Testis (tissue), 3 donors: Measurements from ENCODE around the gene GCFC2. TPM values are rescaled to one million over a fixed set of nuclear protein-coding genes. Genes with fewer than 3 reads are reported as not detected.
"Not testable (repeated sequence)": the region's sequence is repeated elsewhere in the genome, so short reads cannot be mapped to it uniquely, and the experiment has no call there.

ENCODE experiments used
- DNase-seq: peaks from one replicate; pipeline ENCODE4 v3.0.0-alpha.2; 2019
- H3K27ac ChIP-seq, 2 donors: fragments of 200-600 bp; sonication (generic); one replicate each; pipeline ENCODE4 v1.5.1; 2019
- H3K27me3 ChIP-seq: fragments of 200-600 bp; sonication (generic); one replicate; pipeline ENCODE4 v1.5.1; 2019
- H3K36me3 ChIP-seq: fragments of 200-600 bp; sonication (generic); one replicate; pipeline ENCODE4 v1.5.1; 2017; ENCODE audit warnings: low read depth; ENCODE audit errors: missing control alignments
- H3K4me1 ChIP-seq: fragments of 200-600 bp; sonication (generic); one replicate; pipeline ENCODE4 v1.5.1; 2019
- H3K4me3 ChIP-seq, 2 donors: fragments of 200-600 bp; sonication (generic); one replicate each; pipeline ENCODE4 v1.5.1; 2017 to 2019
- H3K9me3 ChIP-seq: fragments of 200-600 bp; sonication (generic); one replicate; pipeline ENCODE4 v1.5.1; 2017
- POLR2A ChIP-seq: fragments of 450-650 bp; IDR thresholded peaks from one replicate; pipeline ENCODE4 v1.6.1; 2017; ENCODE audit warnings: antibody characterized with exemption, mild to moderate bottlenecking, moderate library complexity
- WGBS, 2 donors: methylation state at CpG; one replicate each; pipeline ENCODE4 v1.1.5; 2018; 5-methylcytosine and 5-hydroxymethylcytosine counted together
- intact Hi-C: fragments of 100-400 bp; cut with DNase I; formaldehyde crosslinking; loops from one replicate; pipeline ENCODE4 v1.15.1; 2023; ENCODE audit warnings: low total_unique reads
- polyA plus RNA-seq: library from polyadenylated mRNA; stranded (reverse); fragments of 350-450 nt; fragmentation: Illumina TruSeq; extraction: RNeasy Lipid Tissue Mini Kit (QIAGEN cat#74804); gene quantifications from one replicate; pipeline ENCODE4 v1.2.3, GENCODE V29; 2014; ENCODE audit warnings: low read depth, low replicate concordance; ENCODE audit not compliant: insufficient read depth
- total RNA-seq, 2 donors: library from RNA; depleted of rRNA; stranded (reverse); fragments of >200 nt; gene quantifications; one replicate each; pipeline ENCODE4 v1.2.3, GENCODE V29; 2016
- TF ChIP-seq, protein P1 (sequence below), 3 experiments: fragments of 450-650 bp in 2 of 3; fragments of 200-600 bp in 1 of 3; sonication (generic) in 1 of 3; IDR thresholded peaks; one replicate each; pipeline ENCODE4 v1.5.1; 2016 to 2019; ENCODE audit warnings: antibody characterized with exemption in 3 of 3, mild to moderate bottlenecking in 2 of 3, moderate library complexity in 1 of 3

The GCFC2 gene
- total and polyA plus RNA-seq, 3 donors from 2014 or later: 19.2 to 40.4 (median 33.0) TPM

DNA sequence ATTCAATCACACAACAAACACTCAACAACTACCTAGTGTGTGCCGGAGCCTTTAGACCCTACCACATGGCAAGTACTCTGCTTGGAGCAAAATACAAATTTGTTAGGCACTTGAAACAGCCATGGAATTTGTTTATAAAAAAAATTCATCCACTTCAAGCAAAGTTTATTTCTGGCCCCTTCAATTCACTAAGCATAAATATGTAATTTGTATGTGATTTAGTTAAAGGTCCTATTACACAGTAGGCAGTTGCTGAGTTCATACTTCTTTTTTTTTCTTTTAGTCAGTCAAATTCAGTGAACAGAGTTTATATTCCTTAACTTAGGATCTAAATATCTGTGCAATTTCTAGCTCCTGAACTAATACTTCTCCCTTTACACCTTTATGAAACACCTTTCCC, 22.5 kb downstream of the GCFC2 start:
- Histone ChIP-seq H3K4me3 (no peak overlapping the region), H3K36me3 (no peaks in the 10 kb centered on the region), H3K27ac (no peak overlapping the region), H3K4me1 (no peaks in the 10 kb centered on the region), H3K9me3 (no peaks in the 10 kb centered on the region), H3K27me3 (no peaks in the 10 kb centered on the region)
- intact Hi-C loops: no loop called here
- DNase-seq: no peak
- TF ChIP-seq, protein P1, sequence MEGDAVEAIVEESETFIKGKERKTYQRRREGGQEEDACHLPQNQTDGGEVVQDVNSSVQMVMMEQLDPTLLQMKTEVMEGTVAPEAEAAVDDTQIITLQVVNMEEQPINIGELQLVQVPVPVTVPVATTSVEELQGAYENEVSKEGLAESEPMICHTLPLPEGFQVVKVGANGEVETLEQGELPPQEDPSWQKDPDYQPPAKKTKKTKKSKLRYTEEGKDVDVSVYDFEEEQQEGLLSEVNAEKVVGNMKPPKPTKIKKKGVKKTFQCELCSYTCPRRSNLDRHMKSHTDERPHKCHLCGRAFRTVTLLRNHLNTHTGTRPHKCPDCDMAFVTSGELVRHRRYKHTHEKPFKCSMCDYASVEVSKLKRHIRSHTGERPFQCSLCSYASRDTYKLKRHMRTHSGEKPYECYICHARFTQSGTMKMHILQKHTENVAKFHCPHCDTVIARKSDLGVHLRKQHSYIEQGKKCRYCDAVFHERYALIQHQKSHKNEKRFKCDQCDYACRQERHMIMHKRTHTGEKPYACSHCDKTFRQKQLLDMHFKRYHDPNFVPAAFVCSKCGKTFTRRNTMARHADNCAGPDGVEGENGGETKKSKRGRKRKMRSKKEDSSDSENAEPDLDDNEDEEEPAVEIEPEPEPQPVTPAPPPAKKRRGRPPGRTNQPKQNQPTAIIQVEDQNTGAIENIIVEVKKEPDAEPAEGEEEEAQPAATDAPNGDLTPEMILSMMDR (IDR thresholded peaks at IDR 0.05): no peak
- no peak for TF ChIP-seq POLR2A
- WGBS, 2 donors: 86 to 94% methylated on average over 1 of the region's 1 CpG

DNA sequence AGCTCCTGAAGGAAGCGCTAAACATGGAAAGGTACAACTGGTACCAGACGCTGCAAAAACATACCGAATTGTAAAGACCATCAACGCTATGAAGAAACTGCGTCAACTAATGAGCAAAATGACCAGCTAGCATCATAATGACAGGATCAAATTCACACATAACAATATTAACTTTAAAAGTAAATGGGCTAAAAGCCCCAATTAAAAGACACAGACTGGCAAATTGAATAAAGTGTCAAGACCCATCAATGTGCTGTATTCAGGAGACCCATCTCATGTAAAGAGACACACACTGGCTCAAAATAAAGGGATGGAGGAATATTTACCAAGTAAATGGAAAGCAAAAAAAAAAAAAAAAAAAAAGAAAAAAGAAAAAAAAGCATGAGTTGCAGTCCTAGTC, 27.3 kb downstream of the GCFC2 start:
- H3K27ac ChIP-seq, DNase-seq, H3K4me1 ChIP-seq, H3K4me3 ChIP-seq, intact Hi-C loops, H3K36me3 ChIP-seq, H3K27me3 ChIP-seq, H3K9me3 ChIP-seq: not testable (repeated sequence)
- WGBS, 2 donors: 89 to 96% methylated on average over 5 of the region's 5 CpGs

DNA sequence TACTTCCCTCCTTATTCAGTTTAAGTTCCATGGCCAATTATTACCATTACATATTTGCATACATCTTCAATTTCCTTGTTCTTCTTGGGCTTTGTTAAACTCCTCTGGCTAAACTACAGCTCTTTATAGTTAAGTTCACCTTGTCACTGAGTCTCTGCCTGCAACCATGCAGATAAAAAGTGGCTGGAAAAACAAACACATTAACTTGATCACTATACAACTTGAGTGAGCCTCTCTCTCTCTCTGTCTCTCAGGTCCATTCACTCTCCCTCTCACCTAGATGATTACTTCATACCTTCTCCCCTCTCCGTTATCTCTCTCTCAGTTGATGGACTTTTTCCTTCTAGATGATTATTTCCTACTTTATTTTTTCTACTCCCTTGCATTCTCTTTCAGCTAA, 30.3 kb downstream of the GCFC2 start:
- Histone ChIP-seq H3K4me3 (no peak overlapping the region), H3K9me3 (no peaks in the 10 kb centered on the region), H3K36me3 (no peaks in the 10 kb centered on the region), H3K4me1 (no peaks in the 10 kb centered on the region), H3K27me3 (no peaks in the 10 kb centered on the region), H3K27ac (no peak overlapping the region)
- WGBS, 2 donors: 88 to 100% methylated on average over 1 of the region's 1 CpG
- intact Hi-C loops: no loop called here
- TF ChIP-seq, protein P1 (IDR thresholded peaks at IDR 0.05): no peak
- TF ChIP-seq POLR2A: no peak
- no peak for DNase-seq

DNA sequence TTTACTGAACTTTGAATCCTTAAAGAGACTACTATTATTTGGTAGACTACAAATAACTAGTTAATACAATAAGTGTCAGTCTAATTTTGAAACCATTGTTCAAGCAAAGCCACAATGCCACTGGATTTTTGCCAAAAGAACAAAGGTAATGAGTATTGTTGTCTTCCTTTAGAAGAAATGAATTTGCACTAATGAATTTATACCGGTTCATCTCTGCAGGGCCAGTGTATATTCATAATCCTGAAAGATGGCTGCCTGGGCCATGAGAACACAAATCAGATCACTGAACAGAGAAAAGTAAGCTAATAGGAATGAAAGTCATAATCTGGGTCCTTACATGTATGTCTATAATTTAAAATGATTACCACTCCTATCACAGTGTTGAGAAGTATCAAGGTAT, 31.2 kb downstream of the GCFC2 start:
- WGBS, 2 donors: 83 to 91% methylated on average over 1 of the region's 1 CpG
- DNase-seq: no peak
- TF ChIP-seq, protein P1 (IDR thresholded peaks at IDR 0.05): no peak
- TF ChIP-seq POLR2A: no peak
- no peaks in the 10 kb centered on the region for H3K4me1 ChIP-seq
- H3K4me3 ChIP-seq: no peak overlapping the region
- no peaks in the 10 kb centered on the region for H3K36me3 ChIP-seq
- H3K9me3 ChIP-seq: no peaks in the 10 kb centered on the region
- intact Hi-C loops: no loop called here
- H3K27me3 ChIP-seq: no peaks in the 10 kb centered on the region
- no peak overlapping the region for H3K27ac ChIP-seq

DNA sequence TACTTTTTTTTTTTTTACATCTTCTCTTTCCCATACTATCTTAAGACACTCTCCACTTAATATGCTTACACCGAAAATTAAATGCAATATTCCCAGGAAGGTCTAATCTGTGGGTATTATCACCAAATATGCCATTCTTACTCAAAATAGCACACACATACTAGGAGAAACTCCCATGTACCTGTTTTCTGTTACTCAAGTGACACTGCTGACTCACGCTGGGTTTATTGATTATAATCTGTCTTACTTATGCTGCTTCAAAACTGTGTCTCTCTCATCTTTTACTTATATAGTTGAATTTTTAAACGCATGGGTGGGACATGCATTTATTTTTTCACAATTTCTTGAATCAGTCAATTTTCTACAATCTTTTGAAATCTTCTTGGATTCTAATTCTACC, 34.3 kb downstream of the GCFC2 start:
- Histone ChIP-seq H3K4me1 (no peaks in the 10 kb centered on the region), H3K27ac (no peak overlapping the region), H3K9me3 (no peaks in the 10 kb centered on the region), H3K27me3 (no peaks in the 10 kb centered on the region), H3K36me3 (no peaks in the 10 kb centered on the region), H3K4me3 (no peak overlapping the region)
- DNase-seq: no peak
- WGBS, 2 donors: 92 to 97% methylated on average over 3 of the region's 3 CpGs
- TF ChIP-seq, protein P1 (IDR thresholded peaks at IDR 0.05): no peak
- TF ChIP-seq POLR2A: no peak
- intact Hi-C loops: no loop called here
